H1 (cell line): Measurements from ENCODE around the gene RIPOR1. TPM values are rescaled to one million over a fixed set of nuclear protein-coding genes. Genes with fewer than 3 reads are reported as not detected.
A peak's percentile ranks its signal among the peaks of the same experiment; 100 is the strongest.

Experiments used
- CTCF ChIA-PET: fragments of 300-600 bp; sonication (Branson Sonifier 250); formaldehyde crosslinking; loops from one replicate; lab custom pipeline; 2021; ENCODE audit not compliant: partially characterized antibody; lab: Charles Lee
- POLR2A ChIA-PET: fragments of 300-600 bp; sonication (Branson Sonifier 250); formaldehyde crosslinking; loops from one replicate; lab custom pipeline; 2021; ENCODE audit warnings: inconsistent platforms; ENCODE audit not compliant: partially characterized antibody; lab: Charles Lee
- DNase-seq, 2 experiments: peaks; one replicate each; pipeline versions ENCODE4 v3.0.0 to v3.0.0-alpha.2; 2010 to 2022; ENCODE audit warnings: low spot score in 2 of 2, low read depth in 1 of 2, mixed read lengths in 1 of 2
- FAIRE-seq: peaks from 2 replicates; lab custom pipeline; 2011; peaks lifted over from hg19 to GRCh38; lab: Jason Lieb, UNC
- H2AFZ ChIP-seq: 2 replicates; pipeline ENCODE4 v1.8.1; 2012; ENCODE audit warnings: low read length, inconsistent platforms
- H2AK5ac ChIP-seq: 2 replicates; pipeline ENCODE4 v1.6.1; 2013; ENCODE audit warnings: low read depth, low read length
- H2BK120ac ChIP-seq: replicated peaks from 2 replicates; pipeline ENCODE3; 2013; ENCODE audit warnings: low read depth, low read length, inconsistent platforms
- H2BK12ac ChIP-seq: 2 replicates; pipeline ENCODE4 v1.6.1; 2013; ENCODE audit warnings: low read depth, low read length
- H2BK15ac ChIP-seq: 2 replicates; pipeline ENCODE4 v1.6.1; 2013; ENCODE audit warnings: low read length
- H2BK20ac ChIP-seq: 2 replicates; pipeline ENCODE4 v1.6.1; 2013; ENCODE audit warnings: low read length
- H2BK5ac ChIP-seq: 2 replicates; pipeline ENCODE4 v1.6.1; 2013; ENCODE audit warnings: low read depth, low read length
- H3K14ac ChIP-seq: 2 replicates; pipeline ENCODE4 v1.6.1; 2013; ENCODE audit warnings: inconsistent platforms; ENCODE audit not compliant: insufficient read length
- H3K18ac ChIP-seq: 2 replicates; pipeline ENCODE4 v1.6.1; 2013; ENCODE audit warnings: low read length; ENCODE audit errors: extremely low read depth
- H3K23ac ChIP-seq: 2 replicates; pipeline ENCODE4 v1.6.1; 2013; ENCODE audit warnings: inconsistent platforms; ENCODE audit not compliant: insufficient read length
- H3K23me2 ChIP-seq: 2 replicates; pipeline ENCODE4 v1.6.1; 2013; ENCODE audit warnings: low read depth, low read length
- H3K27ac ChIP-seq: 2 replicates; pipeline ENCODE4 v1.6.1; 2011; ENCODE audit warnings: low read depth, low read length, inconsistent platforms
- H3K27me3 ChIP-seq, 4 experiments: replicated peaks in 1 of 4; 1 replicate in 1 of 4; 2 replicates in 3 of 4; pipeline versions ENCODE4 v1.6.1 to v1.8.1; 2011 to 2013; ENCODE audit warnings: low read length in 3 of 4, mild to moderate bottlenecking in 3 of 4, inconsistent platforms in 2 of 4, mixed read lengths in 2 of 4, moderate library complexity in 1 of 4; ENCODE audit not compliant: control insufficient read depth in 3 of 4, insufficient read depth in 3 of 4; ENCODE audit errors: extremely low read depth in 1 of 4
- H3K36me3 ChIP-seq, 4 experiments: 2 replicates each; pipeline versions ENCODE4 v1.6.1 to v1.8.1; 2011 to 2013; ENCODE audit warnings: mild to moderate bottlenecking in 4 of 4, low read length in 3 of 4, moderate library complexity in 2 of 4, control low read depth in 1 of 4, inconsistent platforms in 1 of 4; ENCODE audit not compliant: insufficient read depth in 4 of 4, control insufficient read depth in 2 of 4
- H3K4ac ChIP-seq: replicated peaks from 2 replicates; pipeline ENCODE3; 2013; ENCODE audit warnings: low read length, low read depth, mixed read lengths, inconsistent platforms; ENCODE audit not compliant: insufficient read length
- H3K4me1 ChIP-seq, 4 experiments: replicated peaks in 1 of 4; 1 replicate in 1 of 4; 2 replicates in 3 of 4; pipeline versions ENCODE4 v1.6.1 to v1.8.1; 2011 to 2013; ENCODE audit warnings: low read length in 3 of 4, inconsistent platforms in 2 of 4, mixed read lengths in 1 of 4; ENCODE audit not compliant: insufficient read depth in 4 of 4, control insufficient read depth in 3 of 4
- H3K4me2 ChIP-seq, 2 experiments: 2 replicates each; pipeline versions ENCODE4 v1.6.1 to v1.8.1; 2011 to 2013; ENCODE audit warnings: low read depth in 2 of 2, low read length in 2 of 2, control low read depth in 1 of 2, inconsistent platforms in 1 of 2, mild to moderate bottlenecking in 1 of 2; ENCODE audit not compliant: insufficient read depth in 1 of 2
- H3K4me3 ChIP-seq, 4 experiments: fragments of 200-600, 300-600 bp in 1 of 4; sonication (generic), shearing (Covaris generic), sonication (Bioruptor Twin) in 1 of 4; 2 replicates each; pipeline versions ENCODE4 v1.5.1 to v1.8.1; 2011 to 2016; ENCODE audit warnings: low read length in 4 of 4, low read depth in 3 of 4, control low read depth in 2 of 4, inconsistent platforms in 2 of 4, mild to moderate bottlenecking in 2 of 4, mixed read lengths in 1 of 4, moderate library complexity in 1 of 4; ENCODE audit not compliant: insufficient read depth in 2 of 4; ENCODE audit errors: extremely low read depth in 1 of 4
- H3K56ac ChIP-seq: replicated peaks from 2 replicates; pipeline ENCODE3; 2013; ENCODE audit warnings: low read depth, mild to moderate bottlenecking, mixed read lengths, low read length, inconsistent platforms; ENCODE audit not compliant: insufficient read length
- H3K79me1 ChIP-seq: 2 replicates; pipeline ENCODE4 v1.6.1; 2013; ENCODE audit warnings: low read depth, low read length, control low read depth
- H3K79me2 ChIP-seq, 2 experiments: 2 replicates each; pipeline versions ENCODE4 v1.6.1 to v1.8.1; 2012 to 2013; ENCODE audit warnings: low read length in 2 of 2, mild to moderate bottlenecking in 2 of 2, inconsistent platforms in 1 of 2; ENCODE audit not compliant: insufficient read depth in 2 of 2, control insufficient read depth in 1 of 2
- H3K9ac ChIP-seq, 4 experiments: replicated peaks in 1 of 4; 1 replicate in 1 of 4; 2 replicates in 3 of 4; pipeline versions ENCODE4 v1.6.1 to v1.8.1; 2011 to 2013; ENCODE audit warnings: low read depth in 3 of 4, low read length in 3 of 4, control low read depth in 2 of 4, mild to moderate bottlenecking in 2 of 4, moderate library complexity in 2 of 4, inconsistent platforms in 1 of 4; ENCODE audit errors: extremely low read depth in 1 of 4
- H3K9me3 ChIP-seq, 2 experiments: 2 replicates each; pipeline versions ENCODE4 v1.6.1 to v1.8.1; 2012 to 2013; ENCODE audit warnings: mild to moderate bottlenecking in 2 of 2, moderate library complexity in 2 of 2, control low read depth in 1 of 2, inconsistent platforms in 1 of 2, low read depth in 1 of 2, low read length in 1 of 2, mixed read lengths in 1 of 2; ENCODE audit not compliant: insufficient read depth in 2 of 2
- H4K20me1 ChIP-seq, 2 experiments: replicated peaks in 1 of 2; 2 replicates each; pipeline versions ENCODE3 to v1.8.1; 2011 to 2013; ENCODE audit warnings: inconsistent platforms in 2 of 2, low read length in 2 of 2, mild to moderate bottlenecking in 1 of 2; ENCODE audit not compliant: insufficient read depth in 2 of 2, control insufficient read depth in 1 of 2
- H4K5ac ChIP-seq: 2 replicates; pipeline ENCODE4 v1.6.1; 2013; ENCODE audit warnings: low read length, low read depth, mixed read lengths, inconsistent platforms; ENCODE audit not compliant: insufficient read length
- H4K8ac ChIP-seq: 2 replicates; pipeline ENCODE4 v1.8.0; 2013; ENCODE audit warnings: mild to moderate bottlenecking, moderate library complexity, low read length, inconsistent platforms; ENCODE audit not compliant: insufficient read depth; ENCODE audit errors: extremely low read depth
- H4K91ac ChIP-seq: replicated peaks from 2 replicates; pipeline ENCODE3; 2013; ENCODE audit warnings: low read length, mixed read lengths, inconsistent platforms; ENCODE audit not compliant: insufficient read length
- E2F6 ChIP-seq: IDR thresholded peaks from 2 replicates; pipeline ENCODE4 v1.6.1; 2012; ENCODE audit warnings: inconsistent platforms
- JUN ChIP-seq: IDR thresholded peaks from 2 replicates; pipeline ENCODE4 v1.6.1; 2011; ENCODE audit warnings: low read depth, mild to moderate bottlenecking, improper control_type of control experiment, low read length
- MAFK ChIP-seq: IDR thresholded peaks from 2 replicates; pipeline ENCODE4 v1.6.1; 2012; ENCODE audit warnings: low read depth, mild to moderate bottlenecking, improper control_type of control experiment, low read length
- MAX ChIP-seq: IDR thresholded peaks from 2 replicates; pipeline ENCODE4 v1.6.1; 2012; ENCODE audit warnings: inconsistent platforms
- RAD21 ChIP-seq, 2 experiments: IDR thresholded peaks in 1 of 2; conservative IDR thresholded peaks in 1 of 2; 2 replicates each; pipeline ENCODE4 v1.6.1; 2011; ENCODE audit warnings: low read depth in 2 of 2, low read length in 2 of 2, improper control_type of control experiment in 1 of 2, inconsistent platforms in 1 of 2, mild to moderate bottlenecking in 1 of 2, moderate library complexity in 1 of 2
- SIN3A ChIP-seq, 2 experiments: IDR thresholded peaks in 1 of 2; conservative IDR thresholded peaks in 1 of 2; 2 replicates each; pipeline ENCODE4 v1.6.1; 2011 to 2012; ENCODE audit warnings: low read length in 2 of 2, improper control_type of control experiment in 1 of 2, low read depth in 1 of 2, mild to moderate bottlenecking in 1 of 2
- SIRT6 ChIP-seq: IDR thresholded peaks from one replicate; pipeline ENCODE4 v1.7.1; 2012; ENCODE audit warnings: low read length, inconsistent platforms
- SRF ChIP-seq: IDR thresholded peaks from 2 replicates; pipeline ENCODE4 v1.6.1; 2011; ENCODE audit warnings: mild to moderate bottlenecking, low read depth, low read length, moderate library complexity
- TEAD4 ChIP-seq: IDR thresholded peaks from 2 replicates; pipeline ENCODE4 v1.6.1; 2012; ENCODE audit warnings: low read depth, low read length, inconsistent platforms, mixed read lengths
- ZNF274 ChIP-seq: IDR thresholded peaks from 2 replicates; pipeline ENCODE4 v1.7.0; 2012; ENCODE audit warnings: low read length, borderline replicate concordance; ENCODE audit errors: extremely low read depth
- WGBS, 2 experiments: shearing (Covaris generic) in 1 of 2; methylation state at CpG; one replicate each; pipeline versions ENCODE4 v1.1.6 to v1.1.7; 2013 to 2015; ENCODE audit warnings: low lambda C conversion rate in 2 of 2, mixed read lengths in 2 of 2, inconsistent platforms in 1 of 2, low coverage in 1 of 2, missing lambda C conversion rate in 1 of 2; ENCODE audit not compliant: insufficient replicate concordance in 2 of 2, insufficient coverage in 1 of 2, insufficient read length in 1 of 2; ENCODE audit errors: extremely low coverage in 1 of 2, missing lambda C conversion rate in 1 of 2; 5-methylcytosine and 5-hydroxymethylcytosine counted together
- polyA plus RNA-seq, 7 experiments: library from polyadenylated mRNA; depleted of rRNA in 3 of 7; stranded (reverse) in 5 of 7; unstranded in 2 of 7; fragments of >200 nt in 5 of 7; fragments of 200-250 nt in 2 of 7; gene quantifications; 1 replicate in 5 of 7; 2 replicates in 1 of 7; 4 replicates in 1 of 7; pipeline versions ENCODE4 v1.2.1 to v1.2.3, GENCODE V29; 2011 to 2013; ENCODE audit warnings: missing spikeins in 2 of 7, mixed read lengths in 2 of 7
- total RNA-seq: library from RNA; stranded (reverse); fragmentation: NEBNext Ultra II Directional; extraction: Animal tissue kit (Norgen Biotek cat#: 25700); gene quantifications from 2 replicates; pipeline ENCODE4 v1.2.1, GENCODE V29; 2021

The RIPOR1 gene
- total and polyA plus RNA-seq, 2 of the 8 experiments (the other 6 are each of a cell fraction or from before 2014, with no cell fraction given): 2.7 to 10.1 TPM

- Histone ChIP-seq H3K4me2 (no peak overlapping the region), H3K79me1 (peaks cover 2% of the 10 kb centered on the region; the same call in 1 of the 2 replicates), H2BK5ac (no peak overlapping the region), H4K8ac (no peak overlapping the region), H4K5ac (no peak overlapping the region), H4K20me1 (peaks cover 5 to 20% of the 10 kb centered on the region in 2 experiments), H3K56ac (no peak overlapping the region), H3K23me2 (no peaks in the 10 kb centered on the region), H3K9ac (no peak overlapping the region), H3K23ac (no peak overlapping the region), H3K18ac (no peak overlapping the region), H2BK20ac (no peak overlapping the region), H3K36me3 (peaks cover 0 to 6% (median 0%) of the 10 kb centered on the region in 4 experiments; a peak in 2 of 8 replicates), H3K27me3 (peaks cover 10 to 23% (median 23%) of the 10 kb centered on the region in 4 experiments), H3K79me2 (no peaks in the 10 kb centered on the region), H2AFZ (no peak overlapping the region), H2AK5ac (no peak overlapping the region), H3K4me1 (peaks cover 0 to 4% (median 2%) of the 10 kb centered on the region in 4 experiments; a peak in 4 of 7 replicates), H3K4ac (no peak overlapping the region), H4K91ac (no peak overlapping the region), H3K9me3 (no peaks in the 10 kb centered on the region), H2BK12ac (no peak overlapping the region), H2BK120ac (no peak overlapping the region), H2BK15ac (no peak overlapping the region), H3K4me3 (no peak overlapping the region), H3K14ac (no peak overlapping the region), H3K27ac (no peak overlapping the region)
- DNase-seq (no peak), FAIRE-seq (no peak)
- WGBS, 2 experiments: 87% methylated on average over 13 of the region's 13 CpGs; no CpG with 5 or more reads in 1 of the 2 experiments
- ChIA-PET CTCF (interaction anchor here (0.7 to 10.6 kb wide), 17 partner anchors 7 to 170 kb away, joined by 3 to 165 read pairs (median 4); partner anchors contain the start of genes C16orf86, CARMIL2, CTCF and ENKD1), POLR2A (interaction anchor here (1.1 to 11.9 kb wide), 5 partner anchors 11 to 99 kb away, joined by 3 to 105 read pairs (median 6); partner anchors contain the start of gene CTCF)
- no peak for TF ChIP-seq MAFK
- no peak for TF ChIP-seq JUN
- no peak for TF ChIP-seq SRF
- TF ChIP-seq SIRT6: no peak
- no peak for TF ChIP-seq E2F6
- no peak for TF ChIP-seq ZNF274
- TF ChIP-seq TEAD4: no peak
- 0 out of 4 replicates have a peak, but pooled peaks of 1 of the 2 experiments have one; percentile 0 for TF ChIP-seq RAD21 (IDR thresholded peaks at IDR 0.05 in 1 of 2, conservative IDR thresholded peaks at IDR 0.05 in 1 of 2; ENCODE audit: low read depth in 2 of 2, low read length in 2 of 2)
- no peak for TF ChIP-seq MAX
- TF ChIP-seq SIN3A (conservative IDR thresholded peaks at IDR 0.05 in 1 of 2, IDR thresholded peaks at IDR 0.05 in 1 of 2; ENCODE audit: low read depth in 1 of 2, low read length in 2 of 2): no peak
Measured at GRCh38 chr16:67544329-67544841, 15.8 kb downstream of the RIPOR1 start.
